Astrocyte (in vitro differentiated cells and primary cell): ENCODE data around the gene FBXW8. TPM values are rescaled to one million over a fixed set of nuclear protein-coding genes. Genes with fewer than 3 reads are reported as not detected.

Source experiments
- DNase-seq: peaks from one replicate; pipeline ENCODE4 v3.0.0-alpha.2; 2010; ENCODE audit warnings: low read depth
- FAIRE-seq: peaks from 2 replicates; lab custom pipeline; 2011; peaks lifted over from hg19 to GRCh38; lab: Jason Lieb, UNC
- H2AFZ ChIP-seq: 2 replicates; pipeline ENCODE4 v1.6.0; 2012; ENCODE audit warnings: low read depth, low read length, inconsistent platforms
- H3K27ac ChIP-seq: 2 replicates; pipeline ENCODE4 v1.5.1; 2011; ENCODE audit warnings: low read depth, low read length, inconsistent platforms
- H3K27me3 ChIP-seq: 2 replicates; pipeline ENCODE4 v1.6.0; 2011; ENCODE audit warnings: low read length, inconsistent platforms; ENCODE audit not compliant: insufficient read depth
- H3K36me3 ChIP-seq: 2 replicates; pipeline ENCODE4 v1.5.1; 2011; ENCODE audit warnings: low read length, inconsistent platforms; ENCODE audit not compliant: insufficient read depth
- H3K4me1 ChIP-seq: 2 replicates; pipeline ENCODE4 v1.5.1; 2011; ENCODE audit warnings: low read length, inconsistent platforms; ENCODE audit not compliant: insufficient read depth
- H3K4me2 ChIP-seq: 2 replicates; pipeline ENCODE4 v1.6.0; 2012; ENCODE audit warnings: low read length, inconsistent platforms
- H3K4me3 ChIP-seq: 2 replicates; pipeline ENCODE4 v1.5.1; 2011; ENCODE audit warnings: low read depth, mild to moderate bottlenecking, low read length, inconsistent platforms; ENCODE audit not compliant: insufficient read depth
- H3K79me2 ChIP-seq: 2 replicates; pipeline ENCODE4 v1.6.0; 2012; ENCODE audit warnings: mild to moderate bottlenecking, low read length, inconsistent platforms; ENCODE audit not compliant: insufficient read depth
- H3K9ac ChIP-seq: 2 replicates; pipeline ENCODE4 v1.6.0; 2012; ENCODE audit warnings: mild to moderate bottlenecking, low read length, inconsistent platforms
- H3K9me3 ChIP-seq: 2 replicates; pipeline ENCODE4 v1.5.1; 2012; ENCODE audit warnings: low read depth, mild to moderate bottlenecking, low read length, inconsistent platforms; ENCODE audit not compliant: insufficient read depth
- H4K20me1 ChIP-seq: 2 replicates; pipeline ENCODE4 v1.6.0; 2012; ENCODE audit warnings: low read length, inconsistent platforms; ENCODE audit not compliant: insufficient read depth
- H3K27ac Mint-ChIP-seq: one replicate; pipeline ENCODE4 v1.8.0; 2021; ENCODE audit warnings: mild to moderate bottlenecking, mixed read lengths; ENCODE audit not compliant: unreplicated experiment
- H3K27me3 Mint-ChIP-seq: one replicate; pipeline ENCODE4 v1.8.0; 2021; ENCODE audit warnings: low read depth, mixed read lengths; ENCODE audit not compliant: unreplicated experiment
- H3K36me3 Mint-ChIP-seq: one replicate; pipeline ENCODE4 v1.8.0; 2021; ENCODE audit warnings: low read depth, mixed read lengths; ENCODE audit not compliant: unreplicated experiment
- H3K4me1 Mint-ChIP-seq: one replicate; pipeline ENCODE4 v1.8.0; 2021; ENCODE audit warnings: low read depth, mixed read lengths; ENCODE audit not compliant: unreplicated experiment
- H3K4me3 Mint-ChIP-seq: one replicate; pipeline ENCODE4 v1.8.0; 2021; ENCODE audit warnings: mild to moderate bottlenecking, moderate library complexity, mixed read lengths; ENCODE audit not compliant: unreplicated experiment
- H3K9me3 Mint-ChIP-seq: one replicate; pipeline ENCODE4 v1.8.0; 2021; ENCODE audit warnings: mild to moderate bottlenecking, mixed read lengths; ENCODE audit not compliant: unreplicated experiment
- EZH2 ChIP-seq: IDR thresholded peaks from 2 replicates; pipeline ENCODE4 v1.6.1; 2012; ENCODE audit warnings: mild to moderate bottlenecking, low read length, inconsistent platforms; ENCODE audit not compliant: insufficient read depth
- total RNA-seq: library from RNA; stranded (reverse); gene quantifications from 2 replicates; pipeline ENCODE4 v1.2.1, GENCODE V29; 2021
- TF ChIP-seq, protein P1 (sequence below): IDR thresholded peaks from 2 replicates; pipeline ENCODE4 v1.5.1; 2011; ENCODE audit warnings: low read depth, mild to moderate bottlenecking, inconsistent platforms, low read length, moderate library complexity; ENCODE audit not compliant: insufficient read depth

Gene FBXW8
- total RNA-seq, 1 donor from 2014 or later: 26.4 TPM

- FAIRE-seq: no peak
- H3K27me3 Mint-ChIP-seq: peaks cover 51% of the 10 kb centered on the region
- TF ChIP-seq, protein P1, sequence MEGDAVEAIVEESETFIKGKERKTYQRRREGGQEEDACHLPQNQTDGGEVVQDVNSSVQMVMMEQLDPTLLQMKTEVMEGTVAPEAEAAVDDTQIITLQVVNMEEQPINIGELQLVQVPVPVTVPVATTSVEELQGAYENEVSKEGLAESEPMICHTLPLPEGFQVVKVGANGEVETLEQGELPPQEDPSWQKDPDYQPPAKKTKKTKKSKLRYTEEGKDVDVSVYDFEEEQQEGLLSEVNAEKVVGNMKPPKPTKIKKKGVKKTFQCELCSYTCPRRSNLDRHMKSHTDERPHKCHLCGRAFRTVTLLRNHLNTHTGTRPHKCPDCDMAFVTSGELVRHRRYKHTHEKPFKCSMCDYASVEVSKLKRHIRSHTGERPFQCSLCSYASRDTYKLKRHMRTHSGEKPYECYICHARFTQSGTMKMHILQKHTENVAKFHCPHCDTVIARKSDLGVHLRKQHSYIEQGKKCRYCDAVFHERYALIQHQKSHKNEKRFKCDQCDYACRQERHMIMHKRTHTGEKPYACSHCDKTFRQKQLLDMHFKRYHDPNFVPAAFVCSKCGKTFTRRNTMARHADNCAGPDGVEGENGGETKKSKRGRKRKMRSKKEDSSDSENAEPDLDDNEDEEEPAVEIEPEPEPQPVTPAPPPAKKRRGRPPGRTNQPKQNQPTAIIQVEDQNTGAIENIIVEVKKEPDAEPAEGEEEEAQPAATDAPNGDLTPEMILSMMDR: no peak
- no peak for TF ChIP-seq EZH2
Measured at GRCh38 chr12:116885491-116885890, 25.3 kb upstream of the FBXW8 start.

DNA sequence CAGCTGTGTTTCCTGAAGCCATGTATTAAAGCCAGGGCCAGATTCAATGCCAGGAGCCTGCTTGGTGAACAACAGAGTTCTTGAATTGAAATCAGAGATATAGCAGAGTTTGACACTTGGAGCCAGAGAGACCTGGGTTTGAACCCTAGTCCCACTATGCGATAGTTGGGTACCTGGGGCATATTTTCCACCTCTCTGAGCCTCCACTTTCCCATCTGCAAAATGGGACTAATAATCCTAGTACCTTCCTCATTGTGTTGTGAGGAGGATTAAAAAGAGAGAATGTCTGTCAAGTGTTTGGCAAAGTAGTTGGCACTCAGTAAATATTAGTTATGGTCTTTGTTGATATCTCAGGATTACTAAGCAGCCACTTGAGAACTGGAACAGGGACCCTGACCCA lies 23.5 kb upstream of the FBXW8 start:
- Histone ChIP-seq H3K4me2 (no peak overlapping the region), H3K27me3 (peaks cover 31% of the 10 kb centered on the region), H3K4me3 (no peak overlapping the region), H4K20me1 (no peaks in the 10 kb centered on the region), H3K4me1 (no peaks in the 10 kb centered on the region), H2AFZ (no peak overlapping the region), H3K79me2 (no peaks in the 10 kb centered on the region), H3K36me3 (no peaks in the 10 kb centered on the region), H3K27ac (no peak overlapping the region), H3K9me3 (no peaks in the 10 kb centered on the region), H3K9ac (no peak overlapping the region)
- Mint-ChIP-seq H3K4me1 (no peaks in the 10 kb centered on the region), H3K9me3 (peaks cover 1% of the 10 kb centered on the region), H3K27ac (no peak overlapping the region), H3K36me3 (no peaks in the 10 kb centered on the region), H3K4me3 (no peak overlapping the region), H3K27me3 (peaks cover 47% of the 10 kb centered on the region)
- FAIRE-seq: no peak
- no peak for DNase-seq
- TF ChIP-seq, protein P1: no peak
- no peak for TF ChIP-seq EZH2

More at GRCh38 chr12:116885491-116885890, 25.3 kb upstream of the FBXW8 start:
- Mint-ChIP-seq H3K4me1 (peaks cover 2% of the 10 kb centered on the region), H3K4me3 (no peak overlapping the region), H3K36me3 (no peaks in the 10 kb centered on the region), H3K27ac (no peak overlapping the region), H3K9me3 (peaks cover 3% of the 10 kb centered on the region)
- Histone ChIP-seq H3K4me1 (peaks cover 4% of the 10 kb centered on the region), H2AFZ (no peak overlapping the region), H3K36me3 (no peaks in the 10 kb centered on the region), H3K4me3 (no peak overlapping the region), H3K9me3 (no peaks in the 10 kb centered on the region), H3K4me2 (no peak overlapping the region), H3K27me3 (peaks cover 43% of the 10 kb centered on the region), H3K9ac (no peak overlapping the region), H4K20me1 (no peaks in the 10 kb centered on the region), H3K79me2 (no peaks in the 10 kb centered on the region), H3K27ac (no peak overlapping the region)
- DNase-seq: no peak

- Histone ChIP-seq H4K20me1 (no peaks in the 10 kb centered on the region), H3K4me3 (no peak overlapping the region), H3K9ac (no peak overlapping the region), H3K36me3 (no peaks in the 10 kb centered on the region), H3K4me2 (no peak overlapping the region), H2AFZ (no peak overlapping the region), H3K27ac (no peak overlapping the region), H3K4me1 (no peaks in the 10 kb centered on the region), H3K79me2 (no peaks in the 10 kb centered on the region), H3K9me3 (no peaks in the 10 kb centered on the region), H3K27me3 (peaks cover 25% of the 10 kb centered on the region)
- no peaks in the 10 kb centered on the region for H3K4me1 Mint-ChIP-seq
- H3K9me3 Mint-ChIP-seq: peaks cover 1% of the 10 kb centered on the region
- FAIRE-seq (no peak), DNase-seq (no peak)
- peaks cover 42% of the 10 kb centered on the region for H3K27me3 Mint-ChIP-seq
- no peaks in the 10 kb centered on the region for H3K36me3 Mint-ChIP-seq
- no peak overlapping the region for H3K27ac Mint-ChIP-seq
- no peak overlapping the region for H3K4me3 Mint-ChIP-seq
- TF ChIP-seq, protein P1: no peak
- TF ChIP-seq EZH2: no peak
Measured at GRCh38 chr12:116887897-116888296, 22.9 kb upstream of the FBXW8 start.
